ENCODE measurements around the gene DPP10.
"Not testable (repeated sequence)": the region's sequence is repeated elsewhere in the genome, so short reads cannot be mapped to it uniquely, and the experiment has no call there.

DPP10 gene

GRCh38 chr2:115327061-115327460 lies 884.6 kb downstream of the DPP10 start:
- DNase-seq = no peak

GRCh38 chr2:115359550-115359949 lies 917.1 kb downstream of the DPP10 start:
- no peak for DNase-seq

GRCh38 chr2:115364093-115364492 lies 921.7 kb downstream of the DPP10 start:
- no peak for DNase-seq

GRCh38 chr2:115369400-115369799 lies 927.0 kb downstream of the DPP10 start:
- no peak for DNase-seq

- DNase-seq = no peak
These were observed 932.5 kb downstream of the DPP10 start for GRCh38 chr2:115374981-115375380.

GRCh38 chr2:115384399-115384798 lies 942.0 kb downstream of the DPP10 start:
- no peak for DNase-seq

- no peak for DNase-seq
These were observed 944.0 kb downstream of the DPP10 start for GRCh38 chr2:115386465-115386864.

GRCh38 chr2:115389024-115389423 lies 946.6 kb downstream of the DPP10 start:
- no peak for DNase-seq

- DNase-seq = no peak
These were observed 947.6 kb downstream of the DPP10 start for GRCh38 chr2:115389898-115390565.

- DNase-seq = no peak
These were observed 954.1 kb downstream of the DPP10 start for GRCh38 chr2:115396579-115396978.

- no peak for DNase-seq
These were observed 958.5 kb downstream of the DPP10 start for GRCh38 chr2:115400940-115401339.

GRCh38 chr2:115412501-115412900 lies 970.1 kb downstream of the DPP10 start:
- DNase-seq = no peak

GRCh38 chr2:115413791-115414190 lies 971.4 kb downstream of the DPP10 start:
- DNase-seq = no peak

GRCh38 chr2:115414466-115414865 lies 972.0 kb downstream of the DPP10 start:
- no peak for DNase-seq

GRCh38 chr2:115422004-115422634 lies 979.7 kb downstream of the DPP10 start:
- DNase-seq = no peak

GRCh38 chr2:115427436-115427835 lies 985.0 kb downstream of the DPP10 start:
- no peak for DNase-seq

GRCh38 chr2:115440746-115441145 lies 998.3 kb downstream of the DPP10 start:
- not testable (repeated sequence) for DNase-seq

- no peak for DNase-seq
These were observed 1001.2 kb downstream of the DPP10 start for GRCh38 chr2:115443539-115444185.

GRCh38 chr2:115460008-115460407 lies 1017.6 kb downstream of the DPP10 start:
- no peak for DNase-seq

GRCh38 chr2:115480741-115481140 lies 1038.3 kb downstream of the DPP10 start:
- DNase-seq = no peak

GRCh38 chr2:115481842-115482241 lies 1039.4 kb downstream of the DPP10 start:
- DNase-seq = no peak

- no peak for DNase-seq
These were observed 1041.2 kb downstream of the DPP10 start for GRCh38 chr2:115483666-115484065.

GRCh38 chr2:115484486-115484885 lies 1042.0 kb downstream of the DPP10 start:
- DNase-seq = no peak

- no peak for DNase-seq
These were observed 1042.5 kb downstream of the DPP10 start for GRCh38 chr2:115484983-115485382.
